Stimulated activated CD8-positive, alpha-beta memory T cell treated with anti-CD3 and anti-CD28 coated beads, Interleukin-15, amount 100 ng/mL, for 4 hours (primary cell): Measurements from ENCODE around the gene CREBRF.
A peak's percentile ranks its signal among the peaks of the same experiment; 100 is the strongest.
"Not testable (repeated sequence)": the region's sequence is repeated elsewhere in the genome, so short reads cannot be mapped to it uniquely, and the experiment has no call there.

Experiments
- DNase-seq, 2 donors: peaks; one replicate each; pipeline ENCODE4 v3.0.0-alpha.2; 2020; ENCODE audit warnings: low read depth in 2 of 2

CREBRF gene, protein sequence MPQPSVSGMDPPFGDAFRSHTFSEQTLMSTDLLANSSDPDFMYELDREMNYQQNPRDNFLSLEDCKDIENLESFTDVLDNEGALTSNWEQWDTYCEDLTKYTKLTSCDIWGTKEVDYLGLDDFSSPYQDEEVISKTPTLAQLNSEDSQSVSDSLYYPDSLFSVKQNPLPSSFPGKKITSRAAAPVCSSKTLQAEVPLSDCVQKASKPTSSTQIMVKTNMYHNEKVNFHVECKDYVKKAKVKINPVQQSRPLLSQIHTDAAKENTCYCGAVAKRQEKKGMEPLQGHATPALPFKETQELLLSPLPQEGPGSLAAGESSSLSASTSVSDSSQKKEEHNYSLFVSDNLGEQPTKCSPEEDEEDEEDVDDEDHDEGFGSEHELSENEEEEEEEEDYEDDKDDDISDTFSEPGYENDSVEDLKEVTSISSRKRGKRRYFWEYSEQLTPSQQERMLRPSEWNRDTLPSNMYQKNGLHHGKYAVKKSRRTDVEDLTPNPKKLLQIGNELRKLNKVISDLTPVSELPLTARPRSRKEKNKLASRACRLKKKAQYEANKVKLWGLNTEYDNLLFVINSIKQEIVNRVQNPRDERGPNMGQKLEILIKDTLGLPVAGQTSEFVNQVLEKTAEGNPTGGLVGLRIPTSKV

DNA sequence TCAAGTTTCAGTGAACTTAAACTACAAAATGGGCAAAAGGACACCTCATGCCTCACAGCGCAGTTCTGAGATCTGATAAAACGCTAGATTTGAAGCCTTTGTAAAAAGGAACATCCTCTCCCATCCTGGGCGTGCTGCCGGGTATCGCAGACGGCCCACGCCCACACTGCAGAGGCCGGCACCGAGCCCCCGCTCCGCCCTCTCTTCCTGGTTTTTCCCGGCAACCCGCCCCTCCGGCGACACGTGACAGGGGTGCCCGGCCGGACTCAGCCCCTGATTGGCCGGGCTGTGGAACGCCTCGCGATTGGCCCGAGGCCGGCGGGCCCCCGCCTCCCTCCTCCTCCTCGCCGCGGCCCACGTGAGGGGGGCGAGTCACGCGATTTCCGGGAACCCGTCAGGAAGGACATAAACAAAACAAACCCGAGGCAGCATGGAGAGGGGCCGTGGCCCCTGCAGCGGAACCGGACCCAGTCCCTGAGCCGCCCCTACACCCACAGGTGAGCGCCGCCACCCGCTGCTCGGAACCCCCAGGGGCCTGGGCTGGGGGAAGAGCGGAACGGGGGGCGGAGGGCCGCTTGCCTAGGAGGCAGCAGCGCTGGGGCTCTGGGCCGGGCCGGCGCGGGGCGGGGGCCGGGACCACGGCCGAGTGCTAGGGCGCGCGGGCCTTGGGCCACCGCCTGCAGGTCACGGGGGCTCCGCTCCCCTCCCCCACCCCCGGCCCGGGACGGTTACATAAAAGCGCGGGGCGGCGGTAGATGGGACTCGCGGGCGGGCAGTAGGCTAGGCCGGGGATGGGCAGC is at the start of gene CREBRF:
TSS of gene CREBRF (plus strand) at position 370 of the 800 bp plus-strand sequence. CDS start 24,424 bp downstream, outside the sequence.
- DNase-seq = peak; percentile 95 to 99

DNA sequence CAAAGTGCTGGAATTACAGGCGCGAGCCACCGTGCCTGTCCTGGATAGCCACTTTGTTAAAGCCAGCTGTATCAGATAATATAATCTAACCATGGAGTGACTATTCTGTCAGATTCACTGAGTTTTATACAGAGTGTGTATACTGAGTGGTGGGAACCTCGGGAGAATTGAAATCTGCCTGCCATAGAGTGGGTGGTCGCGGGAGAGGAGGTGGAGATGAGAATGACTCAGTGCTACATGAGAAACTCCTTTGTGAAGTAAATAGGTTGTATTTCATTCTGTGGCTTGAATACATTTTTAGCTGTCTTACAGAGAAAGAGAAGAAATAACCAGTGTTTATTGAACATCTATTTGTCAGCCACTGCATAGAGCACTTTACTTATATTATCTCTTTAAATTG is 46.1 kb upstream of the CREBRF start:
- DNase-seq = no peak

DNA sequence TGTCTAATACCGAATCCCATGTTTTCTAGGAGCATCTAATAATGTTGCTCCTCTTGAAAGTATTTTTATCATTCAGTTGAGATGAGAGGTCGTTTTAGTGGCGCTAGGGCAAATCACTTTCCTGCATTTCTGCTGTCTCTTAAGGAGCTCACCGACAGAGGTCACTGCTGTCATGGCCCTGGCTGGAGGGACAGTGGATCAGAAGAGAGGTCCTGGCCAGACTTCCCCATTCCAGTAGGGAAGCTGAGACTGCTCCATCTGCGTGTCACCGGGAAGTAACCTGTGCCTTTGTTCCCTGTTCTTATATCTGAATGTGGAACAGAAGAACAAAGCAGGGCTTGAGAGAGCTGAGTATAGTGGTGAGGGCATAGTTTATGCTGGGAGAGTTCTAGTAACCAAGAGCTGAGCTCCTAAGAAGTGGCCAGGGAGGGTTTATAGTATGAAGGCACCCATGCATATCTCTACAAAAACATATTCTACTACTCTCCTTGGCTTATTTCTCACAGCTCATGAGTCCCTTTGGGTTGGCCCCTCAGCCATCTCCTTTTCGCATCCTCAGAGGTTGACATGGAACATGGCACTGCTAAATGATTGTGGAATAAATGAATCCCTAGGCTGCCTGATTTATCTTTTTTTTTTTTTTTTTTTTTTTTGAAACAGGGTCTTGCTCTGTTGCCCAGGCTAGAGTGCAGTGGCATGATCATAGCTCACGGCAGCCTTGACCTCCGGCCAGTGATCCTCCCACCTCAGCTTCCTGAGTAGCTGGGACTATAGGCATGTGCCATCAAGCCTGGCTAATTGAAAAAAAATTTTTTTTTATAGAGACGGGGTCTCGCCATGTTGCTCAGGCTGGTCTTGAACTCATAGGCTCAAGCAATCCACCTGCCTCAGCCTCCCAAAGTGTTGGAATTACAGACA is 45.3 kb upstream of the CREBRF start:
- no peak for DNase-seq

DNA sequence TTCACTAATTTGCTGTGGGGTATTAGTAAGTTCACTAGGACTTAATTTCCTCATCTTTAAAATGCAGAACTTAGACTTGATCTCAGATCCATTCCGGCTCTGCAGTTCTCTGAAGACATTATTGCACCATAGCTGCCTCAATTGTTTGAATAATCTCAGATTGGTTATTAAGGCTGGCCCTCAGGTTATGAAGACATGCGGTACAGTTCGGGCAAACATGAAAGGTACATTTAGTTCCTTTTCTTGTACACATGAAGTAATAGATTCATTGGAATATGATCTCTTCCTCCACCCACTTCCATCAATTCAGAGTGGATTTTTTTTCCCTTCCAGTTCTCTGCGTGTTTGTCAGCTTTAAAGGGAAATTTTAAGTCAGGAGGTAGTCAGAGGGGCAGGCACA is 44.6 kb upstream of the CREBRF start:
- DNase-seq = no peak

DNA sequence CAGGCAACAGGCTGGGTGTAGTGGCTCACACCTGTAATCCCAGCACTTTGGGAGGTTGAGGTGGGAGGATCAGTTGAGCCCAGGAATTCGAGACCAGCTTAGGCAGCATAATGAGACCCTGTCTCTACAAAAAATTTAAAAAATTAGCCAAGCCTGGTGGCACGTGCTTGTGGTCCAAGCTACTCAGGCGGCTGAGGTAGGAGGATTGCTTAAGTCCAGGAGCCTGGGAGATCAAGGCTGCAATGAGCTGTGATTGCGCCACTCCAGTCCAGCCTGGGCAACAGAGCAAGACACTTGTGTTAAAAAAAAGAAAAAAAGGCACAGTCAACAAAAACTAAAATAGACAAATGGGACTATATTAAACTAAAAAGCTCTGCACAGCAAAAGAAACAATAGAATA is 43.3 kb upstream of the CREBRF start:
- no peak for DNase-seq

DNA sequence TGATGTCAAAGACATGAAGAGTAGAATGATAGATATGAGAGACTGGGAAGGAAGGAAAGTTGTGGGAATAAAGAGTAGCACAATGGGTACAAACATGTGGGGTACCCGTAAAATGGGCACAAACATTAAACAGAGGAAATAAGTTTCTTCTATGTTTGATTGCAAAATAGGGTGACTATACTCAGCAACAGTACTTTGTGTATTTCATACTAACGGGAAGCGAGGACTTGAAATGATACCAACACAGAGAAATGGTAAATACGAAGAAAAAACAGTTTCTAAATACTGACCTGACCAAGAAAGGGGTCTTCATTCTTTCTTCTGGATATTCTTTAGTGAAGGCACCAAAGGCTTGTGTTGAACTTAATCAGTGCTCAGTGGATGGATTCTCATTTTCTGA is 41.5 kb upstream of the CREBRF start:
- DNase-seq = no peak

DNA sequence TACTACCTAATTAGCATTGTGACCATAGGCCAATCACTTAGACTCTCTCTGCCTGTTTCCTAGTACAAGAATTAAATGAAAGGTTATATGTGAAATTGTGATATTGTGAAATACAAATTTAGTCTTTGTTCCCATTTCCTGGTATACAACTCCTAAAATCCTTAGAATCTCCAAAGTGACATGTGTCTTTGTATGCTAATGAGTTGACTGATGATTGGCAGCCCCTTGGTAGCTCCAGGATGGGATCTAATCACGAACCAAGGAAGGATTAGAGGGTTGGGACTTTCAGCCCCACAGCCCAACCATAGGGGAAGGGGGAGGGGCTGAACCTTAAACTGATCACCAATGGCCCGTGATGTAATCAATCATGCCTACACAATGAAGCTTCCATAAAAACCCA is 41.0 kb upstream of the CREBRF start:
- DNase-seq = no peak

DNA sequence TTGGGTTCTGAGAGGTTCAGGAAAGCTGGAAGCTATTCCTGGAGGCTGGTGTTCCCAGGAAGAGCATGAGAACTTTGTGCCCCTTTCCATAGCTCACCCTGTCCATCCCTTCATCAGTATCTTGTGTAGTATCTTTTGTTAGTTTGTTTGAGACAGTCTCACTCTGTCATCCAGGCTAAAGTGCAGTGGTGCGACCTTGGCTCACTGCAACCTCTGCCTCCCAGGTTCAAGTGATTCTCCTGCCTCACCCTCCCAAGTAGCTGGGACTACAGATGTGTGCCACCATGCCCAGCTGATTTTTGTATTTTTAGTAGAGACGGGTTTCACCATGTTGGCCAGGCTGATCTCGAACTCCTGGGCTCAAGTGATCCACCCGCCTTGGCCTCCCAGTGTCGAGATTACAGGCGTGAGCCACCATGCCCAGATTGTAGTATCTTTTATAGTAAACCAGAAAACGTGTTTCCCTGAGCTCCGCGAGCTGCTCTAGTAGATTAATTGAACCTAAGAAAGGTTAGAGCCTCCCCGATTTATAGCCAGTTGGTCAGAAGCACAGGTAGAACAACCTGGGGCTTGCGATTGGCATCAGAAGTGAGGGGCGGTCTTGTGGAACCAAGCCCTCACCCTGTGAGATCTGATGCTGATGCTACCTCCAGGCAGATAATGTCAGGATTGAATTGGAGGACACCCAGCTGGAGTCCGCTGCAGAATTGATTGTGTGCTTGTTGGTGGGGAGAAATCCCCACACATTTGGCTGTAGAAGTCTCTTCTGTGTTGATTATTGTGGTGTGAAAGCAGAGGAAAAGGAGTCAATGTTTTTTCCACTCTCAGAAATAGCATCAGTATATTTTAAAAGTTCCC is 40.3 kb upstream of the CREBRF start:
- DNase-seq = no peak

DNA sequence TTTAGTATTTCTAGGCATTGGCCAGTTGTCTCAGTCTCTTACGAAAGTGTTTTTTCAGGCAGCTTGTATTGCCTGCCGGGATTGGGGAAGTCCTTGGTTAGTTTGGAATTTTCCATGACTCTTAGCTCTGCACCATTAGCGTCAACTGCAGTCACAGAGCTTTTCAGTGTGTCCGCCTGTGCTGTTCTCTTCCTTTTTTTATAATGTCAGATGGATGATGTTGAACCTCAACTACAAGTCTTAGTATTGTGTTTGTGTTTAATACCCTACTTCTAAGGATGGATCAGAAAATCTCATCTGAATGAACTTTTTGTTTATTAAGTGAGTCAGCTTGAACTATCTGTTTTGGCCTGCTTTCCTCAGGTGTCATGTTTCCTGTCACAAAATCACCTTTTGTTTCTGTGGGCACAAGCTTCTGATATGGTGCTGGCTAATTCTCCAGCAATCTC is 39.5 kb upstream of the CREBRF start:
- DNase-seq = no peak

DNA sequence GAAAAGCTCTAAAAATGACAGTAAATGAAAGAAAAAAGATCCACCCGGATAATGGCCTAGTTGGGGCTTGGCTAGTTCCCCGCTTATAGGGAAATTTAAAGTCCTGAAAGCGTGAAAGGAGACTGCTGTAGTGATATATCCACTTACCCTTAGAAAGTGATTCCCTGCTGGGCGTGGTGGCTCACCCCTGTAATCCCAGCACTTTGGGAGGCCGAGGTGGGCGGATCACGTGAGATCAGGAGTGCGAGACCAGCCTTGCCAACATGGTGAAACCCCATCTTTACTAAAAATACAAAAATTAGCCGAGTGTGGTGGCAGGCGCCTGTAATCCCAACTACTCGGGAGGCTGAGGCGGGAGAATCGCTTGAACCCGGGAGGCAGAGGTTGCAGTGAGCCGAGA is 39.1 kb upstream of the CREBRF start:
- not testable (repeated sequence) for DNase-seq

DNA sequence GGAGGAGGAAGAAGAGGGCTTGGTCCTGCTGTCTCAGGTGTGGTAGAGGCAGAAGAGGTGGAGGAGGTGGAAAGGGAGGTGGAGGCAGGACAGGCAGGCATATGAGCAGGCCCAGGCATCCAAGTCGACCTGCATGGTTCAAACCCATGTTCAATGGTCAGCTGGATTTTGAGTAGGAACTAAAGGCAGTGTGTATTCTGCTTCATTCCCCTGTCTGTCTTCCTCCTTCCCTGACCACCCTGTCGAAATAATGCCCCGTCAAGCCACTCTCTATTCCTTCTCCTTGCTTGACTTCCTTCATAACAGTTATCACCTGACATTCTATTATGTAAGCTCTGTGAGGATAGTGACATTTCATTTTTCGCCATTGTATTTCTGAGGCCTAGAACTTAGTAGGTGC is 37.8 kb upstream of the CREBRF start:
- no peak for DNase-seq

DNA sequence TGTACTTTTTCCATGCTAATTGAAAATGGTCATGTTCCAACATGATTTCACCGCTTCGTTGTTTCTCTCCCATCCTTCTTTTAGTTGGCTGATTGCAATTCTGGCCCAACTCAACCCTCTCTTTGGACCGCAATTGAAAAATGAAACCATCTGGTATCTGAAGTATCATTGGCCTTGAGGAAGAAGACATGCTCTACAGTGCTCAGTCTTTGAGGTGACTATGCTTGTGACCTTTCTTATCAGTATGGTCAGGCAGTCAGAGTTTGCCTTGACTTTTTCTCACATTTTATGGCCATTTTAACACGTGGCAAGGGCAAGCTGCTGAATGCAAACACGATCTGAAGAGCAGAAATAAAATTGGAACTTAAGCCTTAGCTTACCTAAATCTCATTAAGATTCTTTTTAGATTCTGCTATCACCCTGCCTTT is 36.0 kb upstream of the CREBRF start:
- no peak for DNase-seq

DNA sequence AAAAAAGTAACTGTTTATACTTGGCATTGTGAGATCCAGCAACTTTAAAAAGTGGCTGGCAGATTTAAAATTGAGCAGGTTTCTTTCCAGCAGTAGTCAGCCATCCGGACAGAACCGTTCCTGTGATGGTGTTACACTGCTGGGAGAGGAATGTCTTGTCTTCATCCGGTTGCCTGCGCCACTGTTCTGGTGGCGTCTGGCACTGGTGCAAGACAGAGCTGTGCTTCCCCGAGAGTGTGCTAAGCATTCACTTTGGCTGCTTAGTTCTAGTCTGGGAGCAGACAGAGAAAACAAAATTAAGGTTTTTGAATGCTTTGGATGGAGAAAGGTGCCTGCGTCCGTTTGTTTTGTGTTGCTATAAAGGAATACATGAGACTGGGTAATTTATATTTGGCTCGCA is 35.5 kb upstream of the CREBRF start:
- no peak for DNase-seq

DNA sequence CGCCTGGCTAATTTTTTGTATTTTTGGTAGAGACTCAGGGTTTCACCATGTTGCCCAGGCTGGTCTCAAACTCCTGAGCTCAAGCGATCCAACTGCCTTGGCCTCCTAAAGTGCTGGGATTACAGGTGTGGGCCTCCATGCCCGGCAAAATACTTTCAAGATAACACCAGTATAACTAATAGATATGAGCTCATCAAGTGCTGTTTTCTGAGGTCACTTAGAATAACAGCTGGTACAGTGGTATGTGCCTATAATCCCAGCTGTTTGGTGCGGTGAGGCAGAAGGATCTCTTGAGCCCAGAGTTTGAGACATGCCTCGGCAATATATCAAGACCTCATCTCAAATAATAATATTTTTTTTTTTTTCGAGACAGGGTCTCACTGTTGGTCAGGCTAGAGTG is 30.5 kb upstream of the CREBRF start:
- no peak for DNase-seq

DNA sequence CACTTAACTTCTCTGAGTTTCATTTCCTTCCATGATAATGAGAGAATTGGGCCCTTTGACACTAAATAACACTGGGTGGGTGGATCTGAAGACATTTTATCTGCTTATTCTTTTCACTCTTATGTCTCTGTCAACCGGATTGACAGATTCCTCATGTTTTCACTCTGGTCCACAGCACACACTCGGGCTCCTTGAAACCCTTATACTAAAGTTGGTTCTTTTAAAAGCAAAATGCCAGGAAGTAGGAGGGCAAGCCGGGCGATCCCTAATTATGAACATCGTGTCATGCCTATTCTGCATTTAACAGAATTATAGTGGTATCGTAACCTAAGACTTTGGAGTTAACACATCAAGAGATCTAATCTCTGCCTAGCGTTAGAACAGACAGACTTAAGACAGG is 28.2 kb upstream of the CREBRF start:
- DNase-seq = no peak

DNA sequence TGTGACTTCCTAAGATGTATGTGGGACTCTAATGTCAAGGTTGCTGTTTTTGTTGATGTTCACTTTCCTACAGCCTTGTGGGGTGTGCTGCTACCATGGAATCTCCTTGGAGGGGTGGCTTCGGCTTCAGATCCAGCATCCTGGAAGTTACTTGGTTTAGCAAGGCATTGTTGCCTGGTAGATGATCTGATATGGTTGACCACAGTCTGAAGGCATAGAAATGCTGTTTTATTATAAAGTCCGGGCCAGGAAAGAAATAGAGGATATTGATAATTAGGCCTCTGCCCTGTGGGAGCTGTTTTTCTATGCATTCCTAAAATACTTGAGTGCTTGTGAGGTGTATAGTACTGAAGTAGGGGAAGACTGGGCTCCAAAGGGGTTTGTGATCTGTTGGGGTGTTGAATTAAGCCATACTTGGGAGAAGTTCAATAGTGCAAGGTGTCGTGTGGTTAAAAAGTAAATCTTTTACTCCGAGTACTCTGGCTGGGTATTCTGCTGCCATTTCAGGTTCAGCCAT is 27.3 kb upstream of the CREBRF start:
- DNase-seq = no peak

DNA sequence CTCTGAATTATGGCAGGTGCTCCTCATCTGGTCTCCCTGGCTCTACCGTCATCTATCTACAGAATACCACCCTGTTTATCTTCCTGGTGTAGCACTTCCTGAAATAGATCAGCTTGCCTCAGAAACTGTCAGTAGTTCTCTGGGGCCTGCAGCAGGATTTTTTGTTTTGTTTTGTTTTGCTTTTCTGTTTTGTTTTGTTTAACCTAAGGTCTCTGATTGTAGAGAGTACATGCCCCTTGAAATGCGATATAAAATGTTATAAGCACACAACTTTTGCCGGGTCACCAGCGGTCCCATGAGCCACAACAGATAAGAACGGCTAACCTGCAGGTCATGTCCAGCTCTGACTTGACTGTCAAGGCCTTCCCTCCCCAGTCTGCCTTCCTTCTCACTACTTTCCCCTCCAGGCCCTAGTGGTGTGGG is 26.6 kb upstream of the CREBRF start:
- no peak for DNase-seq

DNA sequence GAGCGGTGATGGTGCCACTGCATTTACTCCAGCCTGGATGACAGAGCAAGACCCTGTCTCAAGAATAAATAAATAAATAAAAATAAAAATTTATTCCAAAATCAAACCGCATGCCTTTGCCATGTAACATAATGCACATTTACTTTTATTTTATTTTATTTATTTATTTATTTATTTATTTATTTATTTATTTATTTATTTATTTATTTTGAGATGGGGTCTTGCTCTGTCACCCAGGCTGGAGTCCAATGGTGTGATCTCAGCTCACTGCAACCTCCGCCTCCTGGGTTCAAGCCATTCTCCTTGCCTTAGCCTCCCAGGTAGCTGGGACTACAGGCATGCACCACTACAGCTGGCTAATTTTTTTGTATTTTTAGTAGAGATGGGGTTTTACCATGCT is 24.1 kb upstream of the CREBRF start:
- DNase-seq = not testable (repeated sequence)

DNA sequence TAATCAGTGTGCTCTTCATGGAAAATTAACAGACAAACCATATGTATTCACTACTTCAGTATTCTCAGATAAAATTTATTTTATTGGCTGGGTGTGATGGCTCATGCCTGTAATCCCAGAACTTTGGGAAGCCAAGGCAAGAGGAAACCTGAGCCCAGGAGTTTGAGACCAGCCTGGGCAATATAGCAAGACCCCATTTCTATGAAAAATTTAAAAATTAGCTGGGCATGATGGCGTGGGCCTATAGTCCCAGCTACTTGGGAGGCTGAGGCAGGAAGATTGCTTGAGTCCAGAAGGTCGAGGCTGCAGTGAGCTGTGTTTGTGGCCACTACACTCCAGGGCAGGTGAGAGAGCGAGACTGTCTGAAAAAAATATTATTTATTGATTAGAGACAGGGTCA is 23.4 kb upstream of the CREBRF start:
- DNase-seq = no peak

DNA sequence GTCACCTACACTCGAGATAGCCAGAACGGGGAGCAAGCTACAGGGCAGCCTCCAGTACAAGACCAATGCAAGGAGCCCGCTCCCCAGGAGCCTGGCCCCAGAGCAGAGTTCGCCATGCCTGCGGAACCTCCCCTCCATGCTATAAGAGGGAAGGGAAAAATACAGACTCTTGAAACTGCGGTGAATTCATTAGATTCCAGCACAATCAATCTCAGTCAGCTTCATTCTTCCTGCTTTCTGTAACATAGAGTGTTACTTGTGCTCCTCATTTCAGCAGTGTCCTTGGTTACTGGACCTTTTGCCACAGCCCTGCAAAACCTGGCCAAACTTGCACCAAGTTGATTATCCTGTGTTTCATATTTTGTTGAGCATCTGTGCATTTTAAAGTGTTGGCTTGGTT is 22.2 kb upstream of the CREBRF start:
- DNase-seq = no peak
